LHCN-M2 (cell line): ENCODE data around the gene LGALS16. TPM values are rescaled to one million over a fixed set of nuclear protein-coding genes. Genes with fewer than 3 reads are reported as not detected.

Experiments used
- total RNA-seq: library from RNA; depleted of rRNA; stranded (reverse); fragments of >200 nt; gene quantifications from 2 replicates; pipeline ENCODE4 v1.2.3, GENCODE V29; 2014; rRNA removed

The LGALS16 gene
- total RNA-seq, 1 experiment from 2014 or later: not detected

Other genes with a start within 250 kb of the LGALS16 start
- 9.3 and 15.0 TPM in 2 replicates for gene ZFP36, start 249.1 kb upstream of the LGALS16 start, total RNA-seq
- 19.9 and 23.4 TPM in 2 replicates for gene PLEKHG2, start 243.2 kb upstream of the LGALS16 start, total RNA-seq
- 159 and 209 TPM in 2 replicates for gene RPS16, start 220.0 kb upstream of the LGALS16 start, total RNA-seq
- gene SUPT5H, start 210.3 kb upstream of the LGALS16 start, total RNA-seq: 74.8 and 79.0 TPM in 2 replicates
- 99.1 and 120 TPM in 2 replicates for gene TIMM50, start 175.1 kb upstream of the LGALS16 start, total RNA-seq
- 2.4 and 2.6 TPM in 2 replicates for gene DLL3, start 157.0 kb upstream of the LGALS16 start, total RNA-seq
- gene SELENOV, start 140.8 kb upstream of the LGALS16 start, total RNA-seq: not detected in 2 replicates
- gene EID2B, start 123.1 kb upstream of the LGALS16 start, total RNA-seq: 3.0 and 4.8 TPM in 2 replicates
- gene EID2, start 115.8 kb upstream of the LGALS16 start, total RNA-seq: 9.7 and 14.8 TPM in 2 replicates
- gene LGALS13, start 53.4 kb upstream of the LGALS16 start, total RNA-seq: not detected in 2 replicates
- gene LGALS14, start 48.6 kb downstream of the LGALS16 start, total RNA-seq: not detected in 2 replicates
- not detected in 2 replicates for gene CLC, start 82.1 kb downstream of the LGALS16 start, total RNA-seq
- not detected in 2 replicates for gene LEUTX, start 122.9 kb downstream of the LGALS16 start, total RNA-seq
- 0.86 and 1.2 TPM in 2 replicates for gene DYRK1B, start 178.2 kb downstream of the LGALS16 start, total RNA-seq
- gene FBL, start 190.5 kb downstream of the LGALS16 start, total RNA-seq: 68.2 and 80.9 TPM in 2 replicates